ENCODE results near the gene ERCC4. TPM values are rescaled to one million over a fixed set of nuclear protein-coding genes. Genes with fewer than 3 reads are reported as not detected.

Gene ERCC4
- total and polyA plus RNA-seq, 2 of the 8 experiments (the other 6 are each of a cell fraction or from before 2014, with no cell fraction given): 1.6 to 13.2 TPM

DNA sequence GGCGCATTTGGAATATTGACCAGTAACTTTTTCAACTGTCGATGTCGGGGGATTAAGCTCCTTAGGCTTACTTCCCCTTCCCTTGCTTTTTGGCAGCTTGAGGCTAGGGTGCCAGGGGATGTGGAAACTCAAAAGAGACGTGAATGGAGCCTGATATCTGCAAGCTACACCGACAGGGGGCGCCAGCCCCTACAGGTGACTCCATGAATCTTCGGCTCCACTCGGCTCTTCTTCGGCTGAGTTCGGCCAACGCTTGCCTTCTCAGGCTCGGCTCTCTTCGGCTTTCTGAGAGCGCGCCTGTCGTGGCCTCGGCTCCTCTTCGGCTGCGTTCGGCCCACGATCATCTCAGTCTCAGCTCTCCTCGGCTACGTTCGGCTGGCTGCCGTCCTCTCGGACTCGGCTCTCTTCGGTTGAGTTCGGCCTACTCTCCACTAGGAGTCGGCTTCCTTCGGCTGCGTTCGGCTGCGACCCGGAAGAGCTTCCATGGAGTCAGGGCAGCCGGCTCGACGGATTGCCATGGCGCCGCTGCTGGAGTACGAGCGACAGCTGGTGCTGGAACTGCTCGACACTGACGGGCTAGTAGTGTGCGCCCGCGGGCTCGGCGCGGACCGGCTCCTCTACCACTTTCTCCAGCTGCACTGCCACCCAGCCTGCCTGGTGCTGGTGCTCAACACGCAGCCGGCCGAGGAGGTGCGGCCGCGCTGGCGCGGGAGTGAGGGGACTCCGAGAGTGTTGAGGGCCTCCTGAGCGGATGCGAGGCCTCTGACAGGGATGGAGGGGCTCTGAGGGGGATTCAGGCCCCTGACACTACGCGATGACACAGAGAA, at the start of gene ERCC4 (continued):
- TF ChIP-seq SP4 (IDR thresholded peaks at IDR 0.05; ENCODE audit: low read length): peak; percentile 88; the same call in 1 of the 2 replicates
- TF ChIP-seq MAX (IDR thresholded peaks at IDR 0.05): peak; percentile 39; the same call in 1 of the 2 replicates
- TF ChIP-seq SIN3A (conservative IDR thresholded peaks at IDR 0.05 in 1 of 2, IDR thresholded peaks at IDR 0.05 in 1 of 2; ENCODE audit: low read depth in 1 of 2, low read length in 2 of 2): peak in 1 of 2 experiments; percentile 92; a peak in 3 of 4 replicates
- TF ChIP-seq SRF (IDR thresholded peaks at IDR 0.05; ENCODE audit: low read depth, low read length): no peak
- TF ChIP-seq, protein P1, sequence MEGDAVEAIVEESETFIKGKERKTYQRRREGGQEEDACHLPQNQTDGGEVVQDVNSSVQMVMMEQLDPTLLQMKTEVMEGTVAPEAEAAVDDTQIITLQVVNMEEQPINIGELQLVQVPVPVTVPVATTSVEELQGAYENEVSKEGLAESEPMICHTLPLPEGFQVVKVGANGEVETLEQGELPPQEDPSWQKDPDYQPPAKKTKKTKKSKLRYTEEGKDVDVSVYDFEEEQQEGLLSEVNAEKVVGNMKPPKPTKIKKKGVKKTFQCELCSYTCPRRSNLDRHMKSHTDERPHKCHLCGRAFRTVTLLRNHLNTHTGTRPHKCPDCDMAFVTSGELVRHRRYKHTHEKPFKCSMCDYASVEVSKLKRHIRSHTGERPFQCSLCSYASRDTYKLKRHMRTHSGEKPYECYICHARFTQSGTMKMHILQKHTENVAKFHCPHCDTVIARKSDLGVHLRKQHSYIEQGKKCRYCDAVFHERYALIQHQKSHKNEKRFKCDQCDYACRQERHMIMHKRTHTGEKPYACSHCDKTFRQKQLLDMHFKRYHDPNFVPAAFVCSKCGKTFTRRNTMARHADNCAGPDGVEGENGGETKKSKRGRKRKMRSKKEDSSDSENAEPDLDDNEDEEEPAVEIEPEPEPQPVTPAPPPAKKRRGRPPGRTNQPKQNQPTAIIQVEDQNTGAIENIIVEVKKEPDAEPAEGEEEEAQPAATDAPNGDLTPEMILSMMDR (IDR thresholded peaks at IDR 0.05; ENCODE audit: control extremely low read depth in 1 of 3, insufficient read depth in 1 of 3, low read depth in 1 of 3, low read length in 3 of 3): peak; percentile 83 to 99 (median 87)
- TF ChIP-seq BRCA1 (IDR thresholded peaks at IDR 0.05; ENCODE audit: low read depth, low read length): no peak
- peak; percentile 93 for TF ChIP-seq KDM4A (IDR thresholded peaks at IDR 0.05; ENCODE audit: low read depth, low read length, severe bottlenecking)
- TF ChIP-seq, protein P2, sequence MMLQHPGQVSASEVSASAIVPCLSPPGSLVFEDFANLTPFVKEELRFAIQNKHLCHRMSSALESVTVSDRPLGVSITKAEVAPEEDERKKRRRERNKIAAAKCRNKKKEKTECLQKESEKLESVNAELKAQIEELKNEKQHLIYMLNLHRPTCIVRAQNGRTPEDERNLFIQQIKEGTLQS (IDR thresholded peaks at IDR 0.05; ENCODE audit: insufficient read depth, low read depth, low read length): no peak
- TF ChIP-seq SUZ12 (IDR thresholded peaks at IDR 0.05; ENCODE audit: low read length): no peak
- TF ChIP-seq POLR2AphosphoS5 (IDR thresholded peaks at IDR 0.05; ENCODE audit: low read depth, low read length): peak; percentile 74
- TF ChIP-seq JUND (IDR thresholded peaks at IDR 0.05; ENCODE audit: low read length): no peak
- TF ChIP-seq TEAD4 (IDR thresholded peaks at IDR 0.05; ENCODE audit: low read depth, low read length): no peak
- peak; percentile 52; the same call in 1 of the 2 replicates for TF ChIP-seq CHD2 (IDR thresholded peaks at IDR 0.05; ENCODE audit: low read length)
- TF ChIP-seq TCF12 (IDR thresholded peaks at IDR 0.05; ENCODE audit: low read depth, low read length): no peak
- TF ChIP-seq MAFK (IDR thresholded peaks at IDR 0.05; ENCODE audit: low read depth, low read length): no peak
- no peak for TF ChIP-seq RNF2 (IDR thresholded peaks at IDR 0.05; ENCODE audit: borderline replicate concordance, low read depth, low read length, missing control alignments, poor library complexity, severe bottlenecking)
- TF ChIP-seq RXRA (IDR thresholded peaks at IDR 0.05; ENCODE audit: insufficient read depth, low read depth, low read length): no peak
- no peak for TF ChIP-seq FOSL1 (IDR thresholded peaks at IDR 0.05; ENCODE audit: insufficient read depth, low read depth, low read length)
- TF ChIP-seq PHF8 (conservative IDR thresholded peaks at IDR 0.05; ENCODE audit: low read depth, low read length): peak; percentile 92
- no peak for TF ChIP-seq SP2 (IDR thresholded peaks at IDR 0.05; ENCODE audit: low read length)
- peak; percentile 39; the same call in 1 of the 2 replicates for TF ChIP-seq CREB1 (IDR thresholded peaks at IDR 0.05)
